Measurements from ENCODE around the gene ZNF304.

DNA sequence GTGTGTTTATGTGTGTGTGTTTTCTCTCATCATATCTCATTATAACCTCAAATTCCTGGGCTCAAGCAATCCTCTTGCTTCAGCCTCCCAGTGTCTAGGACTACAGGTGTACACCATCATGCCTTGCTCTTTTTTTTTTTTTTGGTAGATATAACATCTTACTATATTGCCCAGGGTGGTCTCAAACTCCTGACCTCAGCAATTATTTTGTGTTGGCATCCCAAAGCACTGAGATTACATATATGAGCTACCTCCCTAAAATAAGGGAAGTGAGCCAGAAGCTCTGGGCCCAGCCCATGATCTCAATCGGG lies 31.2 kb upstream of the ZNF304 start:
- TF ChIP-seq, protein P1, sequence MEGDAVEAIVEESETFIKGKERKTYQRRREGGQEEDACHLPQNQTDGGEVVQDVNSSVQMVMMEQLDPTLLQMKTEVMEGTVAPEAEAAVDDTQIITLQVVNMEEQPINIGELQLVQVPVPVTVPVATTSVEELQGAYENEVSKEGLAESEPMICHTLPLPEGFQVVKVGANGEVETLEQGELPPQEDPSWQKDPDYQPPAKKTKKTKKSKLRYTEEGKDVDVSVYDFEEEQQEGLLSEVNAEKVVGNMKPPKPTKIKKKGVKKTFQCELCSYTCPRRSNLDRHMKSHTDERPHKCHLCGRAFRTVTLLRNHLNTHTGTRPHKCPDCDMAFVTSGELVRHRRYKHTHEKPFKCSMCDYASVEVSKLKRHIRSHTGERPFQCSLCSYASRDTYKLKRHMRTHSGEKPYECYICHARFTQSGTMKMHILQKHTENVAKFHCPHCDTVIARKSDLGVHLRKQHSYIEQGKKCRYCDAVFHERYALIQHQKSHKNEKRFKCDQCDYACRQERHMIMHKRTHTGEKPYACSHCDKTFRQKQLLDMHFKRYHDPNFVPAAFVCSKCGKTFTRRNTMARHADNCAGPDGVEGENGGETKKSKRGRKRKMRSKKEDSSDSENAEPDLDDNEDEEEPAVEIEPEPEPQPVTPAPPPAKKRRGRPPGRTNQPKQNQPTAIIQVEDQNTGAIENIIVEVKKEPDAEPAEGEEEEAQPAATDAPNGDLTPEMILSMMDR (IDR thresholded peaks at IDR 0.05): no peak
- no peak for TF ChIP-seq POLR2A (IDR thresholded peaks at IDR 0.05)
